ENCODE data around the gene KCNH3. TPM values are rescaled to one million over a fixed set of nuclear protein-coding genes. Genes with fewer than 3 reads are reported as not detected.

Gene KCNH3
- total RNA-seq, 4 donors from 2014 or later, result 0.15 to 1.0 (median 0.43) TPM

- no peaks in the 10 kb centered on the region for H3K9me3 ChIP-seq
- TF ChIP-seq CTCF (IDR thresholded peaks at IDR 0.05) (no peak), EP300 (IDR thresholded peaks at IDR 0.05) (no peak), POLR2A (IDR thresholded peaks at IDR 0.05) (no peak)
- H3K4me3 ChIP-seq, result no peak overlapping the region
- no peak for DNase-seq (ENCODE audit: low spot score in 2 of 2)
- no peaks in the 10 kb centered on the region for H3K27me3 ChIP-seq
- H3K36me3 ChIP-seq, result peaks cover 9% of the 10 kb centered on the region
- peaks cover 2% of the 10 kb centered on the region for H3K4me1 ChIP-seq
- H3K27ac ChIP-seq, result no peak overlapping the region
- WGBS, result 86% methylated on average over 15 of the region's 16 CpGs
Observed at GRCh38 chr12:49585477-49586459, 46.9 kb downstream of the KCNH3 start.

GRCh38 chr12:49587174-49587908 is 48.5 kb downstream of the KCNH3 start:
- no peak for DNase-seq (ENCODE audit: low spot score in 2 of 2)
- peaks cover 2% of the 10 kb centered on the region for H3K4me1 ChIP-seq
- H3K4me3 ChIP-seq, result no peak overlapping the region
- no peak overlapping the region for H3K27ac ChIP-seq
- H3K27me3 ChIP-seq, result no peaks in the 10 kb centered on the region
- H3K36me3 ChIP-seq, result peaks cover 9% of the 10 kb centered on the region
- WGBS, result 95% methylated on average over 7 of the region's 11 CpGs
- H3K9me3 ChIP-seq, result no peaks in the 10 kb centered on the region
- TF ChIP-seq POLR2A (IDR thresholded peaks at IDR 0.05) (no peak), EP300 (IDR thresholded peaks at IDR 0.05) (no peak), CTCF (IDR thresholded peaks at IDR 0.05) (no peak), POLR2AphosphoS5 (IDR thresholded peaks at IDR 0.05) (no peak)

- DNase-seq (ENCODE audit: low spot score in 2 of 2), result no peak
- TF ChIP-seq POLR2A (IDR thresholded peaks at IDR 0.05) (no peak), EP300 (IDR thresholded peaks at IDR 0.05) (no peak), CTCF (IDR thresholded peaks at IDR 0.05) (no peak), POLR2AphosphoS5 (IDR thresholded peaks at IDR 0.05) (no peak)
- H3K36me3 ChIP-seq, result peaks cover 9% of the 10 kb centered on the region
- 100% methylated on average over 1 of the region's 7 CpGs for WGBS
- no peak overlapping the region for H3K4me3 ChIP-seq
- peaks cover 2% of the 10 kb centered on the region for H3K4me1 ChIP-seq
- no peaks in the 10 kb centered on the region for H3K27me3 ChIP-seq
- H3K9me3 ChIP-seq, result no peaks in the 10 kb centered on the region
- H3K27ac ChIP-seq, result no peak overlapping the region
Observed at GRCh38 chr12:49588281-49588680, 49.5 kb downstream of the KCNH3 start.

- Histone ChIP-seq H3K4me3 (no peak overlapping the region), H3K4me1 (peaks cover 2% of the 10 kb centered on the region), H3K27ac (no peak overlapping the region), H3K27me3 (no peaks in the 10 kb centered on the region), H3K9me3 (no peaks in the 10 kb centered on the region), H3K36me3 (peaks cover 9% of the 10 kb centered on the region)
- no peak for DNase-seq (ENCODE audit: low spot score in 2 of 2)
- 39% methylated on average over 4 of the region's 4 CpGs for WGBS
- no peak for TF ChIP-seq CTCF (IDR thresholded peaks at IDR 0.05)
- no peak for TF ChIP-seq EP300 (IDR thresholded peaks at IDR 0.05)
- no peak for TF ChIP-seq POLR2A (IDR thresholded peaks at IDR 0.05)
- no peak for TF ChIP-seq POLR2AphosphoS5 (IDR thresholded peaks at IDR 0.05)
Observed at GRCh38 chr12:49588721-49589516, 50.1 kb downstream of the KCNH3 start.
